Stimulated activated CD8-positive, alpha-beta memory T cell treated with anti-CD3 and anti-CD28 coated beads, Interleukin-2, amount 100 ng/mL, for 1 hour (primary cell): Measurements from ENCODE around the gene KANK2.
"Not testable (repeated sequence)": the region's sequence is repeated elsewhere in the genome, so short reads cannot be mapped to it uniquely, and the experiment has no call there.

Experiments
- DNase-seq, 2 donors: peaks; one replicate each; pipeline ENCODE4 v3.0.0-alpha.2; 2020; ENCODE audit warnings: low read depth in 2 of 2

Gene KANK2

DNA sequence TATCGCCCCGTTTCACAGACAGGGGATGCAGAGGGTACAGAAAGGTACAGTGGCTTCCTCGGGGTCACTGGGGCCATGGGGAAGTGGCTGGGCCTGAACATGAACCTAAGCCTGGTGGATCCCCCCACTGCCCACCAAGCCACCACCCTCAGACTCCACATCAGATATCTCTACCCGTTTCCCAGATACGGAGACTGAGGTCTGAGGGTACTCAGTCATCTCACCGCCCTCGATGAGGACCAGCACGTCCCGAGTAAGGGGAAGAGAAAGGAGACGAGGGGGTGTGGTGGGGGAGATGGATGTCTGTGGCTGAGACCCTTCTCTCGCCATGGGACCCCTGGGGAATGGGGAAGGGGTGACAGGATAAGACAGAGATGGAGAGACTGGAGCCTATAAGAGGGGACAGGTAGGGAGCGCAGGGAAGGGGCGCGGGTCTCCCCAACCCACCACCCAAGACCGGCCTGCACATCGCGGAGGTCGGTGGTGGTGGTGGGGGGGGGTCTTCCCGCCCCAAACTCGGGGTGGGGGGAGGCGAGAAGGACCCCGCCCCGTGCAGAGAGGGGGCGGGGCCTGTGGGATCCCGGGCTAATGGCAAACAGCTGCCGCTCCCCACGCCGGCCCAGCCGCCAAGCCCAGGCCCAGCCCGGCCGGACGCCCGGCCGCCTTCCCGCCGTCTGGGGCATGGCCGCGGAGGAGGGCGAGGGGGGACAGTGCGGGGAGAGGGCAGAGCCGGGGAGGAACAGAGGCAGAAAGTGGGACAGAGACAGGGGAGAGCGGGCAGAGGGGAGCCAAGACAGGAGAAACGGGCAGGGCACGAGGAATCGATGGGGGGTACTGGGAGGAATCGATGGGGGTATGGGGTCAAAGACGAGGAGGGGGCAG, 698 bp downstream of the KANK2 start:
- DNase-seq: no peak

DNA sequence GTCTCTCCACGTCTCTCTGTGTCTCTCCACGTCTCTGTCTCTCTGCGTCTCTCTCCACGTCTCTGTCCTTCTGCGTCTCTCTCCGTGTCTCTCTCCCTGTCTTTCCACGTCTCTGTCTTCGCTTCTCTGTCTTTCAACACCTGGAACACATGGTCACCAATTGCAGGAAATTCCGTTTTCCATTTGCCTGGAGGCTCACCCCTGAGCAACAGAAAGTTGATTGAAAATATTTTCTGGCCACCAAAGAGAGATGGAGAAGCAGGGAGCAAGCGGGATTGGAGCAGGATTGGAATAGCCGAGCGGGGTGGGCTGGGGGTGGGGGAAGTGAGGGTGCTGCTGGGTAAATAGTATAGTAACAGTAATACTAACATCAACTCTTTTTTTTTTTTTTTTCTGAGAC, 1.7 kb downstream of the KANK2 start:
- no peak for DNase-seq

DNA sequence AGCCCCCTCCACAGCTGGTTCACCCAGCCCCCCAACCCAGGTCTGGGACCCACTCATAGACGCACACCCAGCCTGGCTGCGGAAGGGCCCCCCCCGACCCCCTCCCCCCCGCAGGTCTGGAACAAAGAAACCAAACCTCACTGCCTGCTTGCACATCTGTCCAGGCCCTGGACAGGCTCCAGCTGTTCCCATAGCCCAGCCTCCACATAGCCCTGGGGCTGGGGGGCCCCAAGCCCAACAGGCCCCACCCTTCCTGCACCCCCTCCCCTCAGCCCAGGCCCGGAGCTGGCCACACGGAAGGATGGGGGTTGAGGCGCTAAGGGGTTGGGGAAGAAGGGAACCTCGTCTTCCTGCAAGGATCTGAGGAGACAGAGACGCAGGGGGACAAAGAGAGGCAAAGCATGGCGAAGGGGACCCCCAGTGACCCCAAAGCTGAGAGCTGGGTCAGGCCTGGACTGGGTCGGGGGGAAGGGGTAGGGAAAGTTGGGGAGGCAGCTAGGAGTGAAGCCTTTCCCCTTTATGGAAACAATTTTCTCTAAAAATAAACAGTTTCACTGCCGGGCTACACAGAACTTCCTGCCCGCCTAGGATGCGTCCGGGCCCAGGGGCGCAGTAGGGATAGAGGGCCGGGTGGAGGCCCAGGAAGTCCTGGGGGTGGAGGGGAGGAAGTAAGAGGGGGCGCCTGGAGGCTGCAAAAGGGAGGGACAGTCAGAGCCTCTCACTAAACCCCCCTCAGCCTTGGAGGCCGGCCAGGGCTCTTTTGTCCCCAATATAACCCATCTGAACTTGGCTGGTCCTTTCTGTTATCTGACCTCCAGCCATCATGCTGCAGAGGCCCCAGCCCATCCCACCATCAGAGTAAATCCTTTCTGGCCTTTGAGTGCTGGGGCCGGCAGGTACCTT, 2.4 kb downstream of the KANK2 start:
- no peak for DNase-seq

DNA sequence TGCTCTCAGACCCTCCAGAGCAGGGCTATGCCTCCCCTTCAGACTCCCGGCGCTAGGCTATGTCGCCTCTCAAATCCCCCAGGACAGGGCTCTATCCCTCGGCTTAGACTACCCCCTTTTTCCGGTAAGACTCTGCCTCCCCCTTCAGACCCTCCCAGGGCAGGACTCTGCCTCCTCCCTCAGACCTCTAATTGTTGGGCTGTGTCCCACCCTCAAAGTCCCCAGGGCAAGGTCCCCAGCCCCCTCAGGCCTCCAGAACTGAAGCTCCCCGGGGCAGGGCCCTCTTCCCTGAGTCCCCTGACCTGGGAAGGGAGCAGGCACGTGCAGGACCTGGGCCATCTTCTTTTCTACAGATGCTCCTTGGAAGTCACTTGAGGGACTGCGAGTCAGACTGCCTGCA, 3.2 kb downstream of the KANK2 start:
- no peak for DNase-seq

GRCh38 chr19:11192957-11193939, 4.1 kb downstream of the KANK2 start:
- DNase-seq: no peak

GRCh38 chr19:11191934-11192333, 5.4 kb downstream of the KANK2 start:
- DNase-seq: no peak

GRCh38 chr19:11191273-11191755, 6.0 kb downstream of the KANK2 start:
- DNase-seq: no peak

DNA sequence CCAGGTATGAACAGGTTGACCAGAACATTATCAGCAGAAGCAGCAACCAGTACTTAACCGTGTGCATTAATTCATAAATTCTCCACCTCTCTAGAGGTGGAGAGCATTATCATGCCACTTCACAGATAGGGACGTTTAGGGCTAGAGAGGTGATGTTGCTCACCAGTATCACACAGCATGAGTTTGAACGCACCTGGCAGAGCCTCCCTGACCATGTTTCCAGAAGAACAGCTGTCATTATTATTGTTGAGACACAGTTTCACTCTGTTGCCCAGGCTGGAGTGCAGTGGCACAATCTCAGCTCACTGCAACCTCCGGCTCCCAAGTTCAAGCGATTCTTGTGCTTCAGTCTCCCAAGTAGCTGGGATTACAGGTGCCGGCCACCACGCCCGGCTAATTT, 6.8 kb downstream of the KANK2 start:
- DNase-seq: no peak

DNA sequence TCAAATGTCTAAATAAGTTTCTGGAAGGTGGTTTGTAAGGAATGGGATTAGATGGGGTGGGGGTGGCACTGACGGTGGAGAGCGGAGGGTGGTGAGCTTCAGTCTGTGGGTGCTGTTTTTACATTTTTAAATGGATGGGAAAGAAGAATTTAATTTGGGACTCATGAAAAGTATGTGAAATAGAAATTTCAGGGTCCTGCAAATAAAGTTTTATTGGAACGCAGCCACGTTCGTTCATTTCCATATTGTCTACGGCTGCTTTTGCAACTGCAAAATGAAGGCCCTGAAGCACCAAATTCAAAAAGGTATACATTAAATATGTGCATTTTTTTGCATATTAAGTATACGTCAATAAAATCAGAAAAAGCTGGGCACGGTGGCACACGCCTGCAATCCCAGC, 9.9 kb downstream of the KANK2 start:
- DNase-seq: no peak

DNA sequence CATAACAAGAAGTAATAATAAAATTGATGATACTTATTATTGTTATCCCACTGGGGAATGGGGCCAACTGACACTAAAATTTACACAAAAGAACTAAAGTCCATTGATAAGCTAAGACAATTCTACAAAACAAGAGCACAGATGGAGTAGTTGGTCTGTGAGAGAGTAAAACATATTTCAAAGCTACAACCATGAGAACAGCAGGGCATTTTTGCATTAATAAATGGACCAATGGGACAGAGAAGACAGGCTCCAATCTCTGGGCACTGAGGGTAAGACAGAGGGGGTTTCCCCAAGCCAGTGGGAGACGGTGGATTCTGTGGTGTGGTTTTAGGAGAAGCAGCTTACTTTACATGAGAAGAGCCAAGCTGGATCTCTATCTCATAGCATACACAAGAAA, 14.4 kb downstream of the KANK2 start:
- DNase-seq: no peak

DNA sequence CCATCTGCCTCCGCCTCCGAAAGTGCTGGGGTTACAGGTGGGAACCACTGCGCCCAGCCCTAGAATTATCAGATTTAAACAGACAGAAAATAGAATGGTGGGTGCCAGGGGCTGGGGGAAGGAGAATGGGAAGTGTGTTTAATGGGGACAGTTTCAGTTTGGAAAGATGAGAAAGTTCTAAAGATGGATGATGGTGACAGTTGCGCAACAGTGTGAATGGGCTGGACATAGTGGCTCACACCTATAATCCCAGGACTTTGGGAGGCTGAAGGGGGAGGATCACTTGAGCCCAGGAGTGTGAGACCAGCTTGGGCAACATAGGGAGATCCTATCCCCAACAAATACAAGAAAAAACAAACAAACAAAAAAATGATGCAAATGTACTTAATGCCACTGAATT, 15.9 kb downstream of the KANK2 start:
- no peak for DNase-seq

- not testable (repeated sequence) for DNase-seq
Observed at GRCh38 chr19:11180975-11181374, 16.4 kb downstream of the KANK2 start.

GRCh38 chr19:11180346-11180745, 17.0 kb downstream of the KANK2 start:
- no peak for DNase-seq

DNA sequence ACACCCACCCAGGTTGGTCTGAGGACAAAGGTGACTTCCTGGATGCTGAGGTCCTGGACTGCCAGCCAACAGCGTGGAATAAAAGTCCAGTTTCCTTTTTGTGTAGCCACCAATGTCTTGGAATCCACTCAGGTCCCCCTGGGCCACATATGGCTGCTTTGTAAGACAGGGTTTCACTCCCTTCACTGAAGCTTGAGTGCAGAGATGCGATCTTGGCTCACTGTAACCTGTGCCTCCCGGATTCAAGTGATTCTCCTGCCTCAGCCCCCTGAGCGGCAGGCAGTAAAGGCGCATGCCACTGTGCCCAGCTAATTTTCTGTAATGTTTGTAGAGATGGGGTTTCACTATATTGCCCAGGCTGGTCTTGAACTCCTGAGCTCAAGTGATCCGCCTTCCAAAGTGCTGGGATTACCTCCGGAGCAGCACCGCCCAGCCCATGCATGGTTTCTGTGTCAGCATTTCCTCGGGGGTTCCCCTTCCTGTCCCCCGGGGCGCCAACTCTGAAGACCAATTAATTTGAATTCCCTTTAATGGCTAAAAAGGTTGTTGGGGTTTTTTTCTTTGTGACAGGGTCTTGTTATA, 17.5 kb downstream of the KANK2 start:
- DNase-seq: no peak

DNA sequence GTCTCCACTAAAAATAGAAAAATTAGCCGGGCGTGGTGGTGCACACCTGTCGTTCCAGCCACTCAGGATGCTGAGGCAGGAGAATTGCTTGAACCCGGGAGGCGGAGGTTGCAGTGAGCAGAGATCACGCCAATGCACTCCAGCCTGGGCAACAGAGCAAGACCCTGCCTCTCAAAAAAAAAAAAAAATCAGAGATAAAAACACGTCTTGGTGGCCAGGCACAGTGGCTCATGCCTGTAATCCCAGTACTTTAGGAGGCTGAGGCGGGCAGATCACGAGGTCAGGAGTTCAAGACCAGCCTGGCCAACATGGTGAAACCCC, 18.2 kb downstream of the KANK2 start:
- not testable (repeated sequence) for DNase-seq

DNA sequence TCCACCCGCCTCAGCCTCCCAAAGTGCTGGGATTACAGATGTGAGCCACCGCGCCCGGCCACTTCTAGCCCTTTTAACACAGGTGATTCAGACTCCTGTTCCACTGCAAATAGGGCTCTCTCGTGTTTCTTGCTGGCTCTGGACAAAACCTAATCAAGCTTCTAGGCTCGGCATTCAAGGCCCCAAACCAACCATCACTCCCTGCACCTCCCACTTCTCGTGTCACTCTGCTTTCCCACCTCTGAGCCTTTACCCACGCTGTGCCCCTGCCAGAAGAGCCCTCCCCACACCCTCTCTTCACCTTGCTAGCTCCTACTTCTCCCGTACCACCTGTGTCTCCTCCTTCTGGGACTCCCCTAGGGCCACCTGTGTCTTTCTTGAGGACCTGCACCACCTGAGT, 19.8 kb downstream of the KANK2 start:
- no peak for DNase-seq

DNA sequence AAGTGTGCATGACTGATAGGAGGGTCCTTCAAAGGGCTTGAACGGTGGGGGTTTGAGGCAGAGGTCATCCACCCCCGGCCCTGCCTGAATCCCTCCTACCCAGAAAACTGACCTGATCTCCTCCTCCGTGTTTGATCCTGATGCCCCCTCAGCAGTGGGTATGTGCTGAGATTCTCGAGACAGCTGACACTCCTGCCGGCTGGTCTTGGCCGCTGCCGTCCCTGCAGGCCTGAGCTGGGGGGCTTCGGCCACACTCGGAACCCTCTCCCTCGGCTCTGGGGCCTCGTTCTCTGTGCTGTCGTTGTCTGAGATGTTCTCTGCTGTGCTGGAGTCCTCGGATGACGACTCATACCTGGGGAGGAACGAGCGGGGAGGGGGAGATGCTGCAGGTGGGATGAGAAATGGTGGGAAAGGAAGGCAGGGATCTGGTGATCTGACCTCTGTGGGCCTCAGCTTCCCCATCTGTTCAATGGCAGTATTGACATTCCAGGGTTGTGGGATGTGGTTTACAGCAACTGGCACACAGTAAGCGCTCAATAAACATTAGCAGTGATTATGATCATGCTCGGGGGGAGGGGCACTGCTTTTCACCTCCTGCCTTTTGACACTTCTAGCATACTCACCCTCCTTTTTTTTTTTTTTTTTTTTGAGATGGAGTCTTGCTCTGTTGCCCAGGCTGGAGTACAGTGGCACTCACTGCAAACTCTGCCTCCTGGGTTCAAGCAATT, 20.7 kb downstream of the KANK2 start:
- DNase-seq: no peak

- no peak for DNase-seq
Observed at GRCh38 chr19:11175920-11176319, 21.4 kb downstream of the KANK2 start.

DNA sequence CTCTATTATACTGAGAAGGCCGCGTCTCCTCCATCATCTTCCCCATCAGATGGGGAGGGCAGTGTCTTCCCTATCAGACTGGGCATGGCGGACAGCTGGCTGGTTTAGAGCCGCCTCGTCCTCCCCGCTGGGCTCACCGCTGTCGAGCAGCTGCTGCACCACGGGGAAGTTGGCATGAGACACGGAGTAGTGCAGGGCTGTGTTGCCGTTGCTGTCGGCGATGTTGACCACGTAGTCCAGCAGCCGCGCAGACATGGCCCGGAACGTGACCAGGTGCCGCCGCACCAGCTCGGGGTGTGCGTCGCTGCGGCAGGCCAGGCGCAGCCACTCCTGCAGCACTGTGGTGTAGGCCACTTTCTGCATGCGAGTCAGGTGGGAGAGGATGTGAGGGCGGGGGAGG, 23.0 kb downstream of the KANK2 start:
- DNase-seq: no peak

GRCh38 chr19:11173516-11174155, 23.7 kb downstream of the KANK2 start:
- no peak for DNase-seq
